Ovary (tissue), 3 donors: Measurements from ENCODE around the gene ZPBP2.

Experiments
- EP300 ChIP-seq: sonication (generic); formaldehyde crosslinking; IDR thresholded peaks from one replicate; pipeline ENCODE4 v1.6.1; 2017; ENCODE audit warnings: antibody characterized with exemption
- POLR2A ChIP-seq: fragments of 450-650 bp; IDR thresholded peaks from one replicate; pipeline ENCODE4 v1.6.1; 2017; ENCODE audit warnings: antibody characterized with exemption, mild to moderate bottlenecking, moderate library complexity
- TF ChIP-seq, protein P1 (sequence below), 3 donors: fragments of 450-650 bp in 2 of 3; fragments of 200-600 bp in 1 of 3; IDR thresholded peaks; one replicate each; pipeline versions ENCODE4 v1.5.1 to v1.8.0; 2016 to 2022; ENCODE audit warnings: antibody characterized with exemption in 3 of 3, mild to moderate bottlenecking in 1 of 3
- donor health status: DM: no; HTN: no; CAD: no.

DNA sequence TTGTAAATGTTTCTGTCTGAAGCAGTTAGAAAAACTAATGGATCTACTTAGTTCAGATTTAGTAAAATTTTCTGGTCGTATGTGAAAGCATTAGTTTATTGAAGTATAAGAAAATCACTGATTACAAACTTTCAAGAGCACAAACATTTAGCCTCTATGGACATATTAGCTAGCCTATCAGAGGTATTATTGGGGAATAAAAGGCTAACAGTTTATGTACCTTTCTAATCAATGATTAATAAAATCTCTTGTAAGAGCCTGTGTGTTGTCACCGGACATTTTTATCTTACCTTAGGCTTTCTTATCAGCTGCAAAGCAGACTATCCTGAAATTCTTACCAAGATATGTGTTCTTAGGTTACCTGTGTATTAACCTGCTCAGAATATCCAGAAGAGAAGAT is 21.2 kb downstream of the ZPBP2 start:
- TF ChIP-seq, protein P1, sequence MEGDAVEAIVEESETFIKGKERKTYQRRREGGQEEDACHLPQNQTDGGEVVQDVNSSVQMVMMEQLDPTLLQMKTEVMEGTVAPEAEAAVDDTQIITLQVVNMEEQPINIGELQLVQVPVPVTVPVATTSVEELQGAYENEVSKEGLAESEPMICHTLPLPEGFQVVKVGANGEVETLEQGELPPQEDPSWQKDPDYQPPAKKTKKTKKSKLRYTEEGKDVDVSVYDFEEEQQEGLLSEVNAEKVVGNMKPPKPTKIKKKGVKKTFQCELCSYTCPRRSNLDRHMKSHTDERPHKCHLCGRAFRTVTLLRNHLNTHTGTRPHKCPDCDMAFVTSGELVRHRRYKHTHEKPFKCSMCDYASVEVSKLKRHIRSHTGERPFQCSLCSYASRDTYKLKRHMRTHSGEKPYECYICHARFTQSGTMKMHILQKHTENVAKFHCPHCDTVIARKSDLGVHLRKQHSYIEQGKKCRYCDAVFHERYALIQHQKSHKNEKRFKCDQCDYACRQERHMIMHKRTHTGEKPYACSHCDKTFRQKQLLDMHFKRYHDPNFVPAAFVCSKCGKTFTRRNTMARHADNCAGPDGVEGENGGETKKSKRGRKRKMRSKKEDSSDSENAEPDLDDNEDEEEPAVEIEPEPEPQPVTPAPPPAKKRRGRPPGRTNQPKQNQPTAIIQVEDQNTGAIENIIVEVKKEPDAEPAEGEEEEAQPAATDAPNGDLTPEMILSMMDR (IDR thresholded peaks at IDR 0.05): no peak
- TF ChIP-seq EP300: no peak
- TF ChIP-seq POLR2A: no peak
